Hematopoietic multipotent progenitor cell treated with erythropoietin and hydrocortisone succinate and interleukin-3 and kit ligand, for 8 days (in vitro differentiated cells): Measurements from ENCODE around the gene SLCO2A1.
A peak's percentile ranks its signal among the peaks of the same experiment; 100 is the strongest.

Experiments used
- DNase-seq: peaks from one replicate; pipeline ENCODE4 v3.0.0-alpha.2; 2015

Gene SLCO2A1

DNA sequence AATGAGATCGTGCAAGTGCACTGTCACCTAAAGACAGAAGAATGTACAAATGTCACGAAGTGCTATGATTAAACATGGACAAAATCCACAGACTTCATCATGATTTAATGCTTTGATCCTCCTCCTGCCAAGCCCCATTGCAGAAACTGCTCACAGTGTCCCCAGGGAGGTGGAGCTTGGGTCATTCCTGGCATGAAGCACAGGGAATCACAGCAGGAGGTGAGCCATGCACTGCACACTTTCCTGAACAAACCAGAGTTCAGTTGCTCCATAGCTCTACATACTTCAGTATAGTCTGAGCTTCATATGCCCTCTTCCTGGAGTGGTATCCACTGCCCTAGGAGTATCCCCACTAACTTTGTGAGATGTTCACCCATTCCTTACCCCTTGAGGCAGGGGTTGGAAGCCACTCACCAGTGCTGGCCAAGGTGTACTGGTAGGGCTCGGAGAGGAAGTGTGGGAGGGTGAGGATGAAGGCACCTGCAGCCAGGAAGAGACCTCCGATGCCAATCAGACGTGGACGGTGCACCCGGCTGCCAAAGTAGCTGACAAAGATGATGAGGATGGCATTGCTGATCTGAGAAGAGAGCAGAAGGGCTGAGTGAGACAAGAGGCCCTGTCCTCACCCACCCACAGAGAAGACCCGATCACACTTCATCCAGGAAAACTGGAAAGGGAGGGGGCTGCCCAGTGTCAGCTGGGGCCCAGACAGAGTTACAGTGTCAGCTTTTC, 56.3 kb downstream of the SLCO2A1 start:
- no peak for DNase-seq

DNA sequence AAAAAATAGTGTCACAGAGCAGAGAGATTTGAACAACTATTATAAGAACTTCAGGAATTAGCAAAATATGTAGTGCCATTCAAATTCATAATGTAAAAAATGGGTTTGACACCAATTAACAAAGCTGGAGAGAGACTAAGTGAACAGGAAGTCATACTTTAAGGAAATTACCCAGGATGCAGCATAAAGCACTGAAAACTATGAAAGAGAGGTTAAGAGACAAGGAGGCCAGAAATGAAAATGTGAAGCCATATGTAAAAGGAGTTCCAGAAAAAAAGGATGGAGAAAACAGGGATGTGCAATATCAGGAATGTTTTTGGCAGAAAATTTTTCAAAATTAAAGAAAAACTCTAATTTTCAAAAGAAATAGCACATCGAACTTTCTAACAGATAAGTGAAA, 57.6 kb downstream of the SLCO2A1 start:
- DNase-seq: no peak

DNA sequence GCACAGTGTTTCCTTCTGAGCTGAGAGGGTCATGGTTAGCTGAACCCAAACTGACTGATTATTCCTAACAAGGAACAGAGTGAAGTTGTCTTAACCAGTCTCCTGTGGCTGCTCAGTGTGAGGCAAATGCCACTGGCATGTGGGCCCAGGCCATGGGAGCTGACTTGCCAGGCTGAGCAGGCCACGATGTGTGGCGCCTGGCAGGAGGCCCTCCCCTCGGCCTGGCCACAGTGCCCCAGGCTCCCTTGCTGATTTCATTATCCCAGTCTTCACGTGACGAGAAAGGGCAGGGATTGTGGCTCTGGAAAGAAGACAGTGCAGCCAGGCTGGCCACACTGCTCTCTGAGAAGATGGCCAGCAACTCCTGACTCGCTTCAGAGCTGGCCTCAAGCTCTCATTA, 58.8 kb downstream of the SLCO2A1 start:
- no peak for DNase-seq

DNA sequence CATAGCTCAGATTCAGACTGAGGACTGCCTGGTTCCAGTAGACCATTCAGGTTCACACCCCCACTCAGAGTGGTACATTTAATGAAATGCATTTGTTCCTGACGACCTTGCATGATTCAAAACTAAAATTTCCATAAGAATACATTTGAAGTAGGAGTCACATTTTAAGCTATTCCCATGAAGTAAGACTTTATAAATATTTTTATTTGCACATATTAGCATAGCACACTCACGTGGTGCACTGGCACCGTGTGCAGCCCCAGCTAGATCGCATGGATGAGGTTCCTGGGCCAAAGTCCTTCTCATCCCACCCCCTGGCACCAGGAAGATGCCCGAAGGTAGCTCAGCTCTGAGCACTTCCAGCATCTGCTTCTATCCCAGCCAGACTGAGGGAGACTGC, 59.4 kb downstream of the SLCO2A1 start:
- no peak for DNase-seq

DNA sequence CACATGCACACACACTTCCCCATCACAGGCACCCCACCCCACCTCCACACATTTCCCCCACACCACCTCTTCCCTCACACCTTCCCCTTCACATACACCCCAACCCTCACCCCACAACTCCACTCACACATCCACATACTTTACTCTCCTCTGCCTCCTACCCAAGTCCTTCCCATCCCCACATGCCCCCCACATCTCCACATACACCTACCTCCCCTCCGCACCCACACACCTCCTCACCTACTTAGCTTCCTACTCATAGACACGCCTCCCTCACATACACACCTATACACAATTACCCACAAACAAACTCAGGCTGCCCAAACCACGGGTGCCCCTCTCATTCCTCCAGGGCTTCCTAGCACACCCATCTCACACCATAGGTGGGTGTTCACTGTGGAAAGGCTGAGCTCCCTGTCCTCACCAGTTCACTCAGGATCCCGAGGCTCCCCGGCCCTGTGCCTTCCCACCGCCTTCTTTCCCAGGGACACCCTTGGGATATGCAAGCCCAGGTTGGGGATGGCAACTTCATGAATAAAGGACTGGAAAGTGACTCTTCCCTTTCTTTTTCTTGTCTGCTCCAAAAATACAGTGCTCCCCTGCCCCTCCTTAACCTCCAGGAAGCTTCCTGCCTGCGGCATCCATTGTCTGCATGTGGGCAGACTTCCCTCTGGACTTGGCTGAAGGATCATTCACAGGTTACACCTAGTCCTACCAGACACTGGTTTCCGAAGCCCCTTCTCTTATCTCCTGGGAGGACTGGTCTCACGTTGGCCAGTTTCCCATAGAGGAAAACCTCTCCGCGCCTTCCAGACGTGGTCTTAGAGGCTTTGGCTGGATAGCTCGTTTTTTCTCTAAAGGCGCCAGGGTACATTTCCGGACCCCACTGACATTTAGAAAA, 61.5 kb downstream of the SLCO2A1 start:
- DNase-seq: no peak

DNA sequence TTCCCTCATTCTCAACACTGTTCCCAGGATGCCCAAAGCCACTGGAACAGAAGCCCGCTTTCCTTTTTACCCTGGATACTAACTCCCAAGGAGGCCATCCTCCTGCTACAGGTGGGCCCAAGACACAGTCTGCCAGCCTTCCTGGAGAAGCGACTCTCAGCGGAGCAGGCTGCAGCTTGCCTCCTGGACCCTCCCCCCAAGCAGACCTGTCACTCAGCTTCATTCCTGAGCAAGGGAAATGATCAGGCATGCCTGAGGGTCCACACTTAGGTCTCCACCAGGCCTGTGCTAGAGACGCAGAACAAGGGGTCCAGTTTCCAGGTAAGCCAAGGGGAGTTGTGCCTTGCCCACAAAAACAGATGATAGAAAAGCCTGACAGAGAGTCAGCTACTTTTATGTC, 62.8 kb downstream of the SLCO2A1 start:
- no peak for DNase-seq

DNA sequence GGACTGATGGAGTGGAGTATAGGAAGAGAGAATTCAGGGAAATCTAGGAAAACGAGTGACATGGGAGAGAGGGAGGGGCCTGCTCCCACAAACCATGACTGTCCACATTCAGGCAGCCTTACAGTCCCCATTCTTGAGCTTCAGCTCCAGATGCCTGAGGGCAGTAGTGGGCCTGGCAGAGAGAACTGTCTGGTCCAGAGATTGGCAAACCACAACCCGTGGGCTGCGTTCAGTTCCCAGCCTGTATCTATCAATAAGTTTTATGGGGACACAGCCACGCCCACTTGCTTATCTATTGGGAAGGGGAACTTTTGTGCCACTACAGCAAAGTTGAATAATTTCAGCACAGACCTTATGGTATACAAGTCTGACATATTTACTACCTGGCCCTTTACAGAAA, 63.8 kb downstream of the SLCO2A1 start:
- DNase-seq: peak; percentile 9

DNA sequence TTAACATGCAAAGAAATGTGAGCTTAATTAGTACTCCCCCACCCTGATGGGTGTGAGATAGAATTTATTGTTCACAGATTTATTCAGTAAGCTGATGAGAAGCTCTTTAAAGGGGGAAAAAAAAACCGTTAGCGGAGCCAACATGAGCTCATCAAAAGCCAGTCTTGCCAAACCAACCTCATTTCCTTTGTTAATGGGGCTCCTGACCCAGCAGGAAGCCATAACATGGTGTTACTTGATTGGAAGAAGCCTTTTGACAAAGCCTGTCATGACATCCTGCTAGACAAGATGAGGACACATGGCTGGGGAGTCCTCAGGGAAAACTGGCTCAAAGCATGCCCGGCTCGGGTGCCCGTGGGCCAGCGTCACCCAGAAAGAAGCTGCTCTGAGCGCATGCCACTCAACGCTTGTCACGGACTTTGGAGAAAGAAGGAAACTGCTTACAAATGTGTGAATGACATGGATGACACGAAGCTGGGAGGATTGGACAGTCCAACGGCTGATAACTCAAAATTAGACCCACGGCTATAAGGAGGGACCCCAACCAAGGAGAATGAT, 64.6 kb downstream of the SLCO2A1 start:
- no peak for DNase-seq

DNA sequence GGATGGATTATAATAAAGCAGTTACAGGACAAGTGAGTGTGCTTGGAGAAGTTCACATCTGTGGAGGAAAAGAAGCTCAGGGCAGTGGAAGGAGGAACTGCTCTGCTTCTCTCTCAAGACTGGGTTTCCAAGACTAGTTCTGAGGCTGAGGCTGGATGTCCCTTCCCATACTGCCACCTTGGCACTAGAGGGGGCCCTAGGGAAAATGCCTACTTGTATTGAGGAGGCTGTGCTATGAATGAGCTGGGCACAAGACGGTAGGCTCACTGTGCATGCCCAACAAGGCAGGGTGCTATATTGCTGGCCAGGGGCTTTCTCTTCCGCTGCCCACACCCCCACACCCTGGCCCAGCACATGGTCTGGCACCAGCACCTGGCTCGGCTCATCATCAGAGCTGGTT, 65.2 kb downstream of the SLCO2A1 start:
- DNase-seq: peak; percentile 41

DNA sequence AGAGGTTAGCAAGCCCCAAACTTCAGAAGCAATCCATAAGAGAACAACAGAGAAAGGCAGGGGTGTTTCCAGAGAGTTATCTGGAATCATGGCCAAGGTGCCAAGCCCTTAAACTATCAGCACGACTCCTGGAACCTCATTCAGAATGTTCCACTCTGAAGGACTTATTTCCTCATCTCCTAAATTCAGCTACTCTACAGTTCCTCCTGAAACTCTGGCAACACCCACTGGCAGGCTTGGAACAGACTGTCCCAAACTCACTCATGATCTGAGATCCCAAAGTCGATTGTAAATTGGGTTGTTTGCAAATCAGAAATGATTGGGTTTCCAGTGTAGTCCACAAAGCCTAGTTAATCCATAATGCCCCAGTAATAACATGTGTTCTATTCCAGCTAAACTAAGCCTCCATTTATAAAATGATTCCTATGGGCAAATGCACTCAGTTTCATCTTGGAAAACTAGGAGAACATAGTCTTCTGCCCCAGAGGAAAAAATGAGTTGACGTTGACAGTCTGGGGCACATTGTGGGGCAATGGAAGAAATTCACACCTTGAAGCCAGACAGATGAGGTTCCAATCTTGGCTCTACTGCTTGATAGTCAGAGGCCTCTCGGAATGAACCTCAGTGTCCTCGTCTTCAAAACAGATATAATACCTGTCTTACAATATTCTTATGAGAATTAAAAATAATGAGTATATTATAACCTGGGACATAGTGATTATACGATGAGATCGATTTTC, 65.9 kb downstream of the SLCO2A1 start:
- DNase-seq: no peak

DNA sequence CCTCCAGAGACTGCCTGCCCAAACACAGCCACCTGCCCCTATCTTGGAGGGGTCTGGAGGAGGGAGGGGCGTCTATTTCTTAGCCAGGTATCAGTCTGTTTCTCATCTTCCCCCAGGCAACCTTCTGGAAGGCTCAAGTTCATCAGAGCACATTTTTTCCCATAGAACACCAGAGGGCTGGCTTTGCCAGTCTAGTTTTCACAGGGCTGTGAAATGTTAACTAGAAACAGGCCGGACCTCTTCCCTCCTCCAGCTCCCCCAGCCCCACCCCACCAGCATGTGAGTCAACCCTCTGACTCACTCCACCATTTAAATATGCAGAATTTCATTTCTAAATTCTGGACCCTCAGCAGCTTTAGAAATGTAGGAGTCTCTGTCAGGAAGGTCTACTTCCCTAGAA, 66.9 kb downstream of the SLCO2A1 start:
- DNase-seq: no peak

DNA sequence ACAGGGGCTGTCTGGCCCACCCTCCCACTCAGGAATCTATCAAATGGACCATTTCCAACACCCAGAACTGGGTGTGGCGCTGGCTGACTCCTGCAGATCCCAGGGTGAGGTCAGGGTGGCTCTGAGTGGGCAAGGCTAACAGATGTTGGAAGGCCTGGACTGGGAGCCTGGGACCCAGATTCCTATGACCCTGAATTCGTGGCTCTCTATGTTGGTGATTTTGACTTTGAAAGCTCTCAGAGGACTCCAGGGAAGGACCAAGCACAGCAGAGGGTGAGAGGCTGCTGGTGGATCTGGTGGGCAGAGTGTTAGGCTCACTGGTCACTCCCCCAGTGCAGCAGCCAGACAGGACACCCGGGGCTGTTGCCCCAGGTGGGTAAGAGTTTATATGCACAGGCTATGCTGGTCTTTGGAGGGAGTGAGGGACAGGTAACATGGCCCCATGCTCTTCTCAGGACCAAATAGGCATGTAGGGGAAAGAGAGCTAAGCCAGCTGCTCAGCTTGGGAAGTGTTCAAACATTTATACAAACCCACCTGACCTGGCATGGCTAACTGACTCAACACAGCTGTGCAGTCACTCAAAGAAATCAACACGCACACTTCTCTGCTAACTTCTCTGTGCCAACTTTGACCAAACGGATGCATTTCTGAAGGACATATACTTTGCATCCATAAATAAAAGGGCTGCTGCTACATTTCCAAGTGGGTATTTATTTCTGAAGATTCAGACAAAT, 71.5 kb downstream of the SLCO2A1 start:
- DNase-seq: no peak

DNA sequence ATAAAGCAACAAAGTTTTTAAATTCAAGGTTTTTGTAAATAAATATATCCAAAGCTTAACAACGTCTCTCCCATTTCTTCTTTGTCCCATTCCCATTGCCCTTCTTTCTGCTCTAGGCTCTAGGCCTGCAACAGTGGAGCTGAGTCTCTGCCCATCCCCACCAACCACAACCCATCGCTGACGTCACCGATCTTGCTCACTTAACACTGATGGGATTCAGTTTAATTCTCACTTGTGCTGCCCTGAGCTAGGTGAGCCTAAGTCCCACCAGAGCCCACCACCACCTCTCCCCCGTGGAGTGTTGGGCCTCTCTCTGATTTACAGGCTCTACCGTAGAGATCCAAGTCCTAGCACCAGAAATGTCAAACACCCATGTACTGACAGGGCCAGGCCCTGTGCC, 72.7 kb downstream of the SLCO2A1 start:
- no peak for DNase-seq

DNA sequence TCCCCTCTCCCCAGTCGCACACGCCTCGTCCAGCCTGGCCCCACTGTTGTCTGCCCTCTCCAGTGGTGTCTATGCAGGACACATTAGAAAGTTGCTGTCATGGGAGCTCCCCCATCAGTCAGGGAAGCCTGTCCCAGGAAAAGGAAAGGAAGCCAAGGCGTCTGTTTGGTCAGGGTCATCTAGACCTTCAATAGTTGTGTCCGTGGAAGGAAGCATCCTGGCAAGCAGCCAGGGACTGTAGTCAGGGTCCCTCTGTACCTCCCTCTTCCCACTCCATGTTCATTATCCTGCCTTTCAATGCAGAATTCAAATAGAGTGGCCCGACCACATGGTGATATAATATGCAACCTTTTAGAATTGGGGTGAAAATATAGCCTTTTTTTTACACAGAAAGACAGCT, 73.4 kb downstream of the SLCO2A1 start:
- no peak for DNase-seq

DNA sequence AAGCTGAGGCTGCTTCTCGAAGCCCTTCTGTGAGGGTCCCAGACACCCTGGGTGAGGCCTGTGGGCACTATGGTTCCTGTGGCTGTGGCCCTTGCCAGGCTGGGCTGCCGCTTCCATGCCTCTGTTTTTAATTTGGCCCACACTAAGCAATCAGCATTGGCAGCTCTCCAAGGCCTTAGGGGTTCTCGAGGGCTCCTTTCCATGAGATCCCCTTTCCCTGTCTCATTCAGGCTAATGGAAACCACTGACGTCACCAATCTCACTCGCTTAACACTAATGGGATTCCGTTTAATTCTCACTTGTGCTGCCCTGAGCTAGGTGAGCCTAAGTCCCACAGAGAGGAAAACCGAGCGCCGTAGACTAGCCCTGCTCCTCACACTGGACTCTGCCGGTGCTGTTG, 73.8 kb downstream of the SLCO2A1 start:
- no peak for DNase-seq

DNA sequence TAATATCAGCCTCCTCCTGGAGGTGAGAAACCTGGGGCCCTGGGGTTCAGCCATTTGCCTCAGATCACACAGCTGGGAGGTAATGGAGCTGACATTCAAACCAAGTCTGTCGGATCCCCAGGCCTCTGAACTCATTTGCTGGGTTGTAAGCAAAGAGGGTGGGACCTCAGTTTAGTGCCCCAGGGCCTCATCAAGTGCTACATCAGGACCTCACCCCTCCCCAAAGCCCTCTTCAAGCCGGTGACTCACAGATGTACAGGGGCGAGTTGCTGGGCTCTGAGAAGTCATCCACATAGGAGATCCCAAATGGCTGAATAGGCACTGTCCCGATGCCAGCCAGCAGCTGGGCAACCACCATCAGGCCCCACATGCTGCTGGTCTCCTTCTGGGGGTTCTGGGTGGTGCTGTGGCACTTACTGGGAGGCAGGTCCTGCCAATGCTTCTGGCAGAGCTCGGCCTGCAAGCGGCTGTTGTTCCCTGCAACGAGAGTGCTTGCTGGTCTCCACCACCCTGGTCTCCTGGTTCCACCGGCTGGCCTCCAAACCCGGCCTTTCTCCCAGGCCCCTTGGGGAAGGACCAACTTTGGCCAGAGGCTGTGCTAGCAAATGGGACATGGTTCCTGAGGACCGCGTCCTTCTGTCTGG, 74.9 kb downstream of the SLCO2A1 start:
- DNase-seq: no peak

DNA sequence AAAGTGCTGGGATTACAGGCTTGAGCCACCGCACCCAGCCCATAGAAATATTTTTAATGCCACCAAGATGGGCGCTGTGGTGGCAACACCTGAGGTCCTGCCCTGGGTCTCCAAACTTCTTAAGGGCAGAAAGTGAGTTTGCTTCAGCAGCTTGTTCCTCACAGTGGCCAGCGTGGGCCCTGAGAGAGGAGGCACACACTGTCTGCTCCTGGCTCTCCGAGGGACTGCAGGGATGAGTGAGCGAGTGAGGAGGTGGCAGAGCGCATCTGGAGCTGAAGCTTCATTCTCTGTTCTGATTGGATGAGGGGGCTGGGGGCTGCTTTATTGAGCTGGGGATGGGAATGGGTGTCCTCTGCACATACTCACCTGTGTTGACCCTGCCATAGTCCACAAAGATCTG, 76.4 kb downstream of the SLCO2A1 start:
- DNase-seq: no peak

DNA sequence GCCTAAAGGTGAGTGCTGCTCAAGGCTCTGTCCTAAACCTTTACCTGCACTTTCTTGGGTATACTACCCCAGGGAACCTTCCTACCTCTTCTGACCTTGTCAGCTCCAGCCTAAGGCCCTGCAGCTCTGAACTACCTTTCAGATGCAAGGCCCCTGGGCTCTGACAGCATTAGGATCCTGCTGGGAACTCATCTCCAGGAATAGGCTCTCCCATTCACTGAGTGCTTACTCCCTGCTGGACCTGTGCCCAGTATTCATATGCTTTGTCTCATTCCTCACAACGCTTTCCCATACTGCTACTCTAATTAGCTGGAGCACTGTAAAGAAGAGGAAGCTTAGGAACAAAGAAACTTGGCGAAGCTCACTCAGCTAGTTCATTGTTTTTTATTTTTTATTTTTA, 80.3 kb downstream of the SLCO2A1 start:
- DNase-seq: no peak

DNA sequence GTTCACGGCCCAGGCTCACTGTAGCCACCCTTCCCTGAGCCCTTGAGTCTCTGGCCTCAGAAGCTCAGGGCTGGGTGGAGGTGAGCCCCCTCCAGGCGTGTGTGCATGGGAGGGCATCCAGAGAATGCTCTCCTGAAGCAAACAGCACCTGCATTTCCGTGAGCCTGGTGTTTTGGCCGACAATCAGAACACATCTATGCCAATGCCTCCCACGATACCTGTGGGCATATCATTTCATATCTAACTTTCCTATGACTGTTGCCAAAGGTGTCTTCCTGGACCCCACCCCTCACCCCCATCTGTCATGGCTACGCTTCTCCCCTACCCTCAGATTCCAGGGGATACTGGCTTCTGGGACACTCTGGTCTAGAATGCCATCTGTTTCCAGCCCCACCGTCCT, 80.7 kb downstream of the SLCO2A1 start:
- DNase-seq: no peak

DNA sequence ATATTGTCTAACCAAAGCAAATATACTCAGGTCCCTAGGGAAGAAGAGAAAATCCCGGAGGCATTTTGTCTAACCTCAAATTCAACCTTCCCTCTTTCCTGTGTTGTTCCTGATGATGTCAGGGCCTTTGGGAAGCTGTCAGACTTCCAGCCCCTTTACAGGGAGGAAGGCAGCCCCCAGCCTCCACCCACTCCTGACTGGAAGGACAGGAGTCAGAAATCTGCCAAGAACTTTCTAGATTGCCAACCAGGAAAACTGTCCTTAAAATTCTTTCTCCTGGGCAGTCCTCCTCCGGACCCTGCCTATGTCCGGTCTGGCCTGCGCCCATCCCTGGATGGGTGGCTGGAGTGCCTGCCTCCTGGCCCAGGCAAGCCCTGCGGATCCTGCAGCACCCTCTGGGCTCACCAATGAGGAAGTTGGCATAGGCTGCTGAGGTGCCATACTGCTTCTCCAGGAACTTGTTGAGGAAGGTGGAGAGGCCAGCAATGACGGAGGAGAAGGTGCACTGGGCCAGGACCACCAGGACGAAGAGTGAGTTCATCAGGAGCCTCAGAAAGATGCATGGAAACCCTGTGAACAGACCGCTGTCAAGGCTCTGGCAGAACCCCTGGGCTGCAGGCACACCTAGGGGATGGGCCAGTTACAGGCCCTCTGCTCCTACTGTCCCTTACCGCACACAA, 81.5 kb downstream of the SLCO2A1 start:
- no peak for DNase-seq

DNA sequence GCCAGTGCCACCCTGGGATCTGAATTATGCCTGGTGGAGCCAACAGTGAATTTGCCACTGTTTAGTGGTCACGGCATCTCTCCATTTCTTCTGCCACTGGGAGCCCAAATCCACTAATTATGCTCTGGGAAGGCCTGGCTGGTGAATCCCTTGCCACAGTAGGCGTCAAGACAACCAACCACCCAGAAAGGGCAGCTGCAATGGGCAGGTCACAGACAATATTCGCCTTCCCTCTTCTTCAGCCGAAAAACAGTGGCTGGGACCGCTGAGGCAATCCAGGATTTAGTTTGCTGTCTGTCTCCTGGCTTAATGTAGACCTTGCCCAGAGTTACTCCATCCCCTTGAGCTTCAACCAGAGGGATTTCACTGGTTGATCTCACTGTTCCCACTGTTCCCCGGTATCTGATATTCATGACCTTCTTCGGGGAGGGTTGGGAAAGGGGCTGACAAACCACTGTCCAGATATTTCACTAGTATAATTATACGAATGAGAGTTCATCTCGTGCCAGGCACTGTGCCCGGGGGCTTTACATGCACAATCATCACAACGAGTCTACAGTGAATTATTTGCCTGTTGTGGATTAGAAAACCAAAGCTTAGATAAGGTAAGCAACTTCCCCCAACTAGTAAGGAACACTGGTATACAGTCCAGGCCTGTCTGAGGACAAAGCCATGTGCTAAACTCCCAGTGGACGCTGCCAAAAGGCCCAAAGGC, 84.2 kb downstream of the SLCO2A1 start:
- no peak for DNase-seq
